OCI-LY1 (cell line): ENCODE results near the gene CHMP1A.

Experiments
- H2AFZ ChIP-seq: fragments of 200-600 bp; sonication (generic), shearing (Covaris generic); 2 replicates; pipeline ENCODE4 v1.6.0; 2014; ENCODE audit warnings: antibody characterized with exemption, mild to moderate bottlenecking, low read length
- H3F3A ChIP-seq: fragments of 200-600 bp; sonication (generic), shearing (Covaris generic); 2 replicates; pipeline ENCODE4 v1.6.0; 2014; ENCODE audit warnings: mild to moderate bottlenecking, antibody characterized with exemption, low read length, moderate library complexity; ENCODE audit not compliant: insufficient read depth
- H3K27ac ChIP-seq: fragments of 200-600 bp; sonication (generic); 2 replicates; pipeline ENCODE4 v1.5.1; 2014; ENCODE audit warnings: low read length, mixed run types, mild to moderate bottlenecking, low read depth; ENCODE audit not compliant: poor library complexity, severe bottlenecking
- H3K27me3 ChIP-seq: fragments of 200-600 bp; sonication (generic); 2 replicates; pipeline ENCODE4 v1.6.0; 2014; ENCODE audit warnings: antibody characterized with exemption, mild to moderate bottlenecking, low read length, moderate library complexity; ENCODE audit not compliant: insufficient read depth
- H3K36me3 ChIP-seq: fragments of 200-600 bp; sonication (generic); 2 replicates; pipeline ENCODE4 v1.6.1; 2014; ENCODE audit warnings: mild to moderate bottlenecking, antibody characterized with exemption, low read length, moderate library complexity, mixed read lengths; ENCODE audit not compliant: insufficient read depth
- H3K4me1 ChIP-seq: fragments of 200-600 bp; sonication (generic); 2 replicates; pipeline ENCODE4 v1.5.1; 2014; ENCODE audit warnings: mild to moderate bottlenecking, low read length, moderate library complexity; ENCODE audit not compliant: insufficient read depth, severe bottlenecking
- H3K4me2 ChIP-seq: fragments of 200-600 bp; sonication (generic), shearing (Covaris generic); 2 replicates; pipeline ENCODE4 v1.6.1; 2014; ENCODE audit warnings: low read length
- H3K4me3 ChIP-seq: fragments of 200-600 bp; sonication (generic); 2 replicates; pipeline ENCODE4 v1.5.1; 2014; ENCODE audit warnings: low read length, low read depth, mild to moderate bottlenecking, mixed read lengths; ENCODE audit not compliant: poor library complexity, severe bottlenecking
- H3K79me2 ChIP-seq: fragments of 200-600 bp; shearing (Covaris generic); 2 replicates; pipeline ENCODE4 v1.6.1; 2016; ENCODE audit warnings: mixed run types, low read length, mixed read lengths; ENCODE audit not compliant: insufficient read depth
- H3K9ac ChIP-seq: fragments of 200-600 bp; sonication (generic), shearing (Covaris generic); 2 replicates; pipeline ENCODE4 v1.6.1; 2014; ENCODE audit warnings: mild to moderate bottlenecking, low read length, mixed read lengths
- H3K9me2 ChIP-seq: fragments of 200-600 bp; sonication (generic), shearing (Covaris generic); 2 replicates; pipeline ENCODE4 v1.6.1; 2014; ENCODE audit warnings: low read depth, mild to moderate bottlenecking, low read length, mixed read lengths
- H3K9me3 ChIP-seq: fragments of 200-600 bp; shearing (Covaris generic); 2 replicates; pipeline ENCODE4 v1.6.1; 2014; ENCODE audit warnings: low read length, mixed read lengths
- H4K20me1 ChIP-seq: fragments of 200-600 bp; sonication (generic), shearing (Covaris generic); 2 replicates; pipeline ENCODE4 v1.6.0; 2016; ENCODE audit warnings: mild to moderate bottlenecking, low read length; ENCODE audit not compliant: insufficient read depth
- CTCF ChIP-seq: fragments of 200-600 bp; sonication (generic), shearing (Covaris generic); IDR thresholded peaks from 2 replicates; pipeline ENCODE4 v1.5.1; 2017; ENCODE audit warnings: mild to moderate bottlenecking, antibody characterized with exemption, low read length, moderate library complexity, mixed read lengths
- EZH2 ChIP-seq: fragments of 200-600 bp; sonication (generic), shearing (Covaris generic); IDR thresholded peaks from 2 replicates; pipeline ENCODE4 v1.8.0; 2017; ENCODE audit warnings: borderline replicate concordance, mixed run types, mild to moderate bottlenecking, antibody characterized with exemption, low read length, moderate library complexity, mixed read lengths

Gene CHMP1A

GRCh38 chr16:89596061-89596689 is 61.3 kb downstream of the CHMP1A start:
- H3K9ac ChIP-seq: no peak overlapping the region
- no peaks in the 10 kb centered on the region; the same call in none of the 2 replicates for H3K27me3 ChIP-seq
- H3K9me2 ChIP-seq: no peaks in the 10 kb centered on the region
- no peaks in the 10 kb centered on the region for H3K9me3 ChIP-seq
- H4K20me1 ChIP-seq: no peaks in the 10 kb centered on the region
- H3K4me3 ChIP-seq: no peak overlapping the region
- no peak overlapping the region for H3K4me2 ChIP-seq
- H3K36me3 ChIP-seq: no peaks in the 10 kb centered on the region
- TF ChIP-seq EZH2: no peak
- TF ChIP-seq CTCF: no peak
- no peaks in the 10 kb centered on the region for H3K4me1 ChIP-seq
- no peak overlapping the region for H3K27ac ChIP-seq
- H2AFZ ChIP-seq: no peak overlapping the region
- H3F3A ChIP-seq: no peaks in the 10 kb centered on the region
- H3K79me2 ChIP-seq: no peaks in the 10 kb centered on the region

GRCh38 chr16:89595330-89596060 is 62.0 kb downstream of the CHMP1A start:
- H3K27me3 ChIP-seq: no peaks in the 10 kb centered on the region; the same call in 1 of the 2 replicates
- no peaks in the 10 kb centered on the region for H3K36me3 ChIP-seq
- H3K79me2 ChIP-seq: no peaks in the 10 kb centered on the region
- H3K4me2 ChIP-seq: no peak overlapping the region
- no peak overlapping the region for H3K27ac ChIP-seq
- H3K4me3 ChIP-seq: no peak overlapping the region
- no peaks in the 10 kb centered on the region for H3F3A ChIP-seq
- TF ChIP-seq EZH2 (no peak), CTCF (no peak)
- no peaks in the 10 kb centered on the region for H4K20me1 ChIP-seq
- no peak overlapping the region for H3K9ac ChIP-seq
- no peaks in the 10 kb centered on the region for H3K4me1 ChIP-seq
- H3K9me3 ChIP-seq: no peaks in the 10 kb centered on the region
- H3K9me2 ChIP-seq: no peaks in the 10 kb centered on the region
- no peak overlapping the region for H2AFZ ChIP-seq
